Fibroblast of mammary gland (primary cell): ENCODE results near the gene EHD1.

ENCODE experiments used
- DNase-seq: peaks from one replicate; pipeline ENCODE4 v3.0.0-alpha.2; 2010; ENCODE audit warnings: low read depth
- H3K4me3 ChIP-seq: 2 replicates; pipeline ENCODE4 v1.5.1; 2011; ENCODE audit warnings: low read depth, mild to moderate bottlenecking, low read length, moderate library complexity; ENCODE audit not compliant: control insufficient read depth
- CTCF ChIP-seq: conservative IDR thresholded peaks from 2 replicates; pipeline ENCODE4 v1.5.1; 2011; ENCODE audit warnings: low read depth, low read length, inconsistent platforms; ENCODE audit not compliant: control insufficient read depth, insufficient read depth

Gene EHD1

GRCh38 chr11:64810271-64810890, 68.0 kb downstream of the EHD1 start, which contains the start of gene MEN1:
Gene MEN1, minus strand, starts transcription at chr11:64810551. Its CDS starts 442 bp downstream, at chr11:64810109.
- no peak for TF ChIP-seq CTCF
- DNase-seq: peak; percentile 92
- peak within 1 kb of the TSS; percentile 91 for H3K4me3 ChIP-seq

GRCh38 chr11:64809781-64810241, 68.6 kb downstream of the EHD1 start:
- DNase-seq: no peak
- no peak for TF ChIP-seq CTCF
- H3K4me3 ChIP-seq: peak overlapping the region; percentile 91

GRCh38 chr11:64805481-64805880, 72.9 kb downstream of the EHD1 start:
- H3K4me3 ChIP-seq: no peak overlapping the region
- TF ChIP-seq CTCF: no peak
- DNase-seq: no peak

GRCh38 chr11:64804346-64805210, 73.8 kb downstream of the EHD1 start:
- no peak overlapping the region for H3K4me3 ChIP-seq

GRCh38 chr11:64803846-64804345, 74.5 kb downstream of the EHD1 start:
- no peak for DNase-seq
- no peak for TF ChIP-seq CTCF
- H3K4me3 ChIP-seq: peak overlapping the region; percentile 51

More at GRCh38 chr11:64804346-64805210, 73.8 kb downstream of the EHD1 start:
- DNase-seq: no peak
- TF ChIP-seq CTCF: no peak

- TF ChIP-seq CTCF: no peak
- H3K4me3 ChIP-seq: peak within 1 kb of the TSS; percentile 51
- DNase-seq: peak; percentile 72
These were observed 75.1 kb downstream of the EHD1 start, which contains the start of gene MAP4K2 for GRCh38 chr11:64803158-64803845. Gene MAP4K2, minus strand, starts transcription at chr11:64803214. Its CDS starts 65 bp downstream, at chr11:64803149.
